NCI-H69 (cell line): ENCODE data around the gene TINAGL1.

Experiments used
- DNase-seq: peaks from one replicate; lab custom pipeline; 2025; lab: John Stamatoyannopoulos, UW

The TINAGL1 gene

DNA sequence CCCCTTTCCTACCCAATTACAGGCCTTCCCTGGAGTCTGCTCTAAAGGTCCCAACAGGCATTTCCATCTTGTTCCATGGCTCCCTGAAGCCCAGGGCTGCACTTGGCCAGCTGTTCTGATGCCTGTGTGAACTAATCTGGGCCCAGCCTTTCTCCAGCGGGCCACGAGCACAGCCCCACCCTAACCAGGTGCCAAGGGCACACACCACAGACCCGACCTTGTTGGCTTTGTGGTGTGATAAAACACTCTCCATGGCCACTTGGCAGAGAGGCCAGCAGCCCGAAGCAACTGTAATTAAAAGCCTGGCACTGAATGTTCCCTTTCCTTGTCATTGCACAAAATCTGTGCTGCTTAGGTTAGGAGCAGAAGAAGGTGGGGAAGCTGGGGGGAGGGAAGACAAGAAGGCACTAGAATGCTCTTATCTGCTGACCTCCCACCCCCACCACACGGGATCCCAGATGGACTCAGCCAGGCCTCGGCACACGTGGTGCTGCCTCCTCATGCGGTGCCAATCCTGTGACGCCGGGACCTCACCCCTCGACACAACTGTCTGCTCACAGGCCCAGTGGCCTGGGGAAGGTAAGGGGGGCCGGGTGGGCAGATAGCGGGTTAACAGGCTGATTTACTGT lies 51.1 kb downstream of the TINAGL1 start:
- DNase-seq, result no peak

- DNase-seq, result no peak
Measured at GRCh38 chr1:31627930-31628559, 51.7 kb downstream of the TINAGL1 start.

GRCh38 chr1:31628931-31629556 lies 52.7 kb downstream of the TINAGL1 start:
- DNase-seq, result no peak

GRCh38 chr1:31632649-31633048 lies 56.3 kb downstream of the TINAGL1 start:
- no peak for DNase-seq

GRCh38 chr1:31633117-31633516 lies 56.8 kb downstream of the TINAGL1 start:
- DNase-seq, result peak; percentile 10
